ENCODE measurements around the gene GNAZ.

The GNAZ gene

DNA sequence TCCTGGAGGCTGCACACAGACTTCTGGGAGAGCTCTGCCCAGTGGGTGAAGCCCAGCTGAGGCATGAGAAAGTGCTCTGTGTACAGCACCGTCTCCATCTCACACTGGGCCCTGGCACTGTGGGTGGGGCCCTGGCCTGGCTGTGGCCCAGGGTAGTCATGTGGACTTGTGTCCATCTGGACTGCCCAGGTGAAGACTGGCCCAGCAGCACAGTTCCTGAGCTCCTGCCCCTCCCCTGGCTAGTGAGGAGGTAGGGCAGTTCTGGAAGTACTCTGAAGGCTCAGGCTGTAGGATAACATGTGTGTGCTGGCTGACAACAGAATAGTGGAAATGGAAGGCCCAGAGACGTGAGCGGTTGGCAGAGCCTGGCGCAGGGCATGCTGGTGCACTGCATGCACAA, 36.0 kb downstream of the GNAZ start:
- Histone ChIP-seq H3K4me1 (ENCODE audit: insufficient read depth, poor library complexity, severe bottlenecking) (no peaks in the 10 kb centered on the region), H3K4me3 (ENCODE audit: severe bottlenecking) (no peak overlapping the region), H3K27me3 (ENCODE audit: insufficient read depth, poor library complexity, severe bottlenecking) (no peaks in the 10 kb centered on the region), H3K9me3 (ENCODE audit: severe bottlenecking) (peaks cover 8% of the 10 kb centered on the region), H3K36me3 (ENCODE audit: low read depth) (no peaks in the 10 kb centered on the region), H3K27ac (ENCODE audit: poor library complexity, severe bottlenecking) (no peak overlapping the region)
- no peak for DNase-seq (ENCODE audit: low spot score)
- ATAC-seq (ENCODE audit: low read depth) = no peak
- TF ChIP-seq CTCF (IDR thresholded peaks at IDR 0.05; ENCODE audit: poor library complexity, severe bottlenecking) = no peak

DNA sequence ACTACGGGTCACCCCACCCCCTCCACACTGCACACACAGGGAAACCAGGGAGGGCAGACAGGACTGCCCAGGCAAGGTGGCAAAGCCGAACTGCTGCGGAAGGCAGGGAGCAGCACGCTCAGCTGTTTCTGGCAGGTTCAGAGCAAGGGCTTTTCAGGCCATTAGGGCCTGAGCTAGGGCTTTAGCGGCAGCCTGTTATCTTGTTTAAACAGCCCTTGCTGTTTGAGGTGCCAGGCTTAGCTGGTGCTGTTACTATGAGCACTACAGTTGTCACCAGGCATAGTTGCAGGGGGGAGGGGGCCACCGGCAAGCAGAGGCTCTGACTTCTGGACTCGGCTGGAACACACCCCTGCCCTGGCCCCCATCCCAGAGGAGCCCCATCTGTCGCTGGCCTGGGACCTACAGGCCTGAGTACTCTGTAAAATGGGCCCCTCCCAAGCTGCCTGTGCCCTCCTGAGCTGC, 36.6 kb downstream of the GNAZ start:
- Histone ChIP-seq H3K36me3 (ENCODE audit: low read depth) (no peaks in the 10 kb centered on the region), H3K4me1 (ENCODE audit: insufficient read depth, poor library complexity, severe bottlenecking) (no peaks in the 10 kb centered on the region), H3K4me3 (ENCODE audit: severe bottlenecking) (no peak overlapping the region), H3K9me3 (ENCODE audit: severe bottlenecking) (peaks cover 8% of the 10 kb centered on the region), H3K27me3 (ENCODE audit: insufficient read depth, poor library complexity, severe bottlenecking) (no peaks in the 10 kb centered on the region), H3K27ac (ENCODE audit: poor library complexity, severe bottlenecking) (no peak overlapping the region)
- ATAC-seq (ENCODE audit: low read depth) (no peak), DNase-seq (ENCODE audit: low spot score) (no peak)
- TF ChIP-seq CTCF (IDR thresholded peaks at IDR 0.05; ENCODE audit: poor library complexity, severe bottlenecking) = no peak

DNA sequence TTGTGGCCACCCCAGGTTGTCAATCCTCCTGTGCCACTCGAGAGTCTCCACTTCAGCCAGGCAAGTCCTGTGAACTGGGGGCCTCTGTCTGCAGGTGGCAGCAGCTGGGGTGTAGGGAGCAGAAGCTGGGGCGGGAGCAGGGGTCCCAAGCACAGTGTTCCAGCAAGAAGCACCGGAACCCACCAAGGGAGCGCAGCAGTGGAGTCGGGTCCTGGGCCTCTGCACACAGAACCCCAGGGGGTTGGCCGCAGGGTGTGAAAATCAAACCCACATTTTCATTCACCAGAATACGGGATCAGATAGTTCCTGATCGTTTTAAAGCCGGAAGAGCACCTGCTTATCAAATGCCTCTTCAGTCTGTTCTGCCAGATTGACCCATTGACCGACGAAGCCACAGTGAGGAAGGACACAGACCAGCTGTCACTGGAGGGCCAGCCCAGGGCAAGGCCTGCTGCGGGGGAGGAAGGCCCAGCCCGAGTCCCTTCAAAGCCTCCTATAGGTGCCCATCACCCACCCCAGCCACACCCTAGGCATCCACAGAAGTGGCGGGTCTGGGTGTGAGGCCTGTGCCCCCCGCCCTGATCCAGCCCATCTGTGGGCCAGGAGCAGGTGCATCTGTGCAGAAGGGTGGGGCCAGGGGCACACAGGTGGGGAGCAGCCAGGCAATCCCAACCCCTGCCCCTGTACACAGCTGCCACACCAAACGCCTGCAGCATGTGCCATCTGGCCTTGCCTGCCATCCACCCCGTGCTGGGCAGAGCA, 37.3 kb downstream of the GNAZ start:
- H3K4me1 ChIP-seq (ENCODE audit: insufficient read depth, poor library complexity, severe bottlenecking) = no peaks in the 10 kb centered on the region
- no peak for TF ChIP-seq CTCF (IDR thresholded peaks at IDR 0.05; ENCODE audit: poor library complexity, severe bottlenecking)
- ATAC-seq (ENCODE audit: low read depth) (no peak), DNase-seq (ENCODE audit: low spot score) (no peak)
- no peaks in the 10 kb centered on the region for H3K27me3 ChIP-seq (ENCODE audit: insufficient read depth, poor library complexity, severe bottlenecking)
- H3K4me3 ChIP-seq (ENCODE audit: severe bottlenecking) = no peak overlapping the region
- no peaks in the 10 kb centered on the region for H3K36me3 ChIP-seq (ENCODE audit: low read depth)
- no peak overlapping the region for H3K27ac ChIP-seq (ENCODE audit: poor library complexity, severe bottlenecking)
- peaks cover 8% of the 10 kb centered on the region for H3K9me3 ChIP-seq (ENCODE audit: severe bottlenecking)

DNA sequence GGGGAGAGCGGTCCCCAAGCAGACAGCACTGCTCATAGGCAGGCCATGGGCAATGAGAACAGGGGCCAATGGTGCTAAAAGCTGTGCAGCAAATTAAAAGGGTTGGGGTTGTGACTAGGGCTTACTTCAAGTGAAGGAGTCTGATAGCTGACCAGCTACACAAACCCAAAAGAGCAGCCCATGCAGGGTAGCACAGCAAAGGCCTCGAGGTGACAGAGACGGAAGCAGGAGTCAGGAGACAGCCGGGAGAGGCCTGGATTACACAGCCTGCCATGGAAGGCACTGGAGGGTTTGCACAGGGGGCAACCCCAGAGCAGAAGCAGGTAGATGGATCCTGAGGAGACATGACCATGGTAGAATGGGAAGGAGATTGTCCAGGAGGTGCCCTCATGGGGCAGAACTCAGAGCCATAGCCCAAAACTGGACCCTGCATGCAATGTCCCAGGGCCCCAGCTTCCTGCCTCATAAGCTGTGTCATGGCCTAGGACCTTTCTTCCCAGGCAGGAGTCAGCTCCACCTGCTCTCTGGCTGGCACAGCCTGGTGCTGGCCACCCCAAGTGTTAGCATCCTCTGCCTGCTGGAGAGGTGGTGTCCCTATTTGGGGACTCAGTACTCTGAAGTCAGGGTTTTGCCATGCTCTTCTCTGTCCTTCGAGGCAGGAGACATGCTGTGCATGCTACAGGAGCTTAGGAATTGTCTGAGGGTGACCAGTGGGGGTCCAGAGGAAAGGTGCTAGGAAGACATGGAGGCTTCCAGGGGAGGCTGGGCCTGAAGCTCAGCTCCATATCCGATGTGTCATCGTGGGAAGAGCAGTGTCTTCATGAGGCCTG, 38.1 kb downstream of the GNAZ start:
- no peak for ATAC-seq (ENCODE audit: low read depth)
- H3K4me1 ChIP-seq (ENCODE audit: insufficient read depth, poor library complexity, severe bottlenecking) = no peaks in the 10 kb centered on the region
- peaks cover 8% of the 10 kb centered on the region for H3K9me3 ChIP-seq (ENCODE audit: severe bottlenecking)
- H3K36me3 ChIP-seq (ENCODE audit: low read depth) = no peaks in the 10 kb centered on the region
- no peak overlapping the region for H3K27ac ChIP-seq (ENCODE audit: poor library complexity, severe bottlenecking)
- DNase-seq (ENCODE audit: low spot score) = no peak
- no peaks in the 10 kb centered on the region for H3K27me3 ChIP-seq (ENCODE audit: insufficient read depth, poor library complexity, severe bottlenecking)
- H3K4me3 ChIP-seq (ENCODE audit: severe bottlenecking) = no peak overlapping the region
- no peak for TF ChIP-seq CTCF (IDR thresholded peaks at IDR 0.05; ENCODE audit: poor library complexity, severe bottlenecking)

- DNase-seq (ENCODE audit: low spot score) = no peak
- no peak overlapping the region for H3K4me3 ChIP-seq (ENCODE audit: severe bottlenecking)
- H3K36me3 ChIP-seq (ENCODE audit: low read depth) = no peaks in the 10 kb centered on the region
- no peaks in the 10 kb centered on the region for H3K4me1 ChIP-seq (ENCODE audit: insufficient read depth, poor library complexity, severe bottlenecking)
- peaks cover 8% of the 10 kb centered on the region for H3K9me3 ChIP-seq (ENCODE audit: severe bottlenecking)
- no peak for TF ChIP-seq CTCF (IDR thresholded peaks at IDR 0.05; ENCODE audit: poor library complexity, severe bottlenecking)
- H3K27me3 ChIP-seq (ENCODE audit: insufficient read depth, poor library complexity, severe bottlenecking) = no peaks in the 10 kb centered on the region
- ATAC-seq (ENCODE audit: low read depth) = no peak
- no peak overlapping the region for H3K27ac ChIP-seq (ENCODE audit: poor library complexity, severe bottlenecking)
These were observed 38.7 kb downstream of the GNAZ start for GRCh38 chr22:23109079-23109347.

Measured in RWPE2 (cell line).